Astrocyte (in vitro differentiated cells and primary cell): ENCODE data around the gene C1orf146.
"Not testable (repeated sequence)": the region's sequence is repeated elsewhere in the genome, so short reads cannot be mapped to it uniquely, and the experiment has no call there.

ENCODE experiments used
- CTCF ChIP-seq: IDR thresholded peaks from 2 replicates; pipeline ENCODE4 v1.5.1; 2011; ENCODE audit warnings: low read depth, mild to moderate bottlenecking, inconsistent platforms, low read length, moderate library complexity; ENCODE audit not compliant: insufficient read depth
- EZH2 ChIP-seq: IDR thresholded peaks from 2 replicates; pipeline ENCODE4 v1.6.1; 2012; ENCODE audit warnings: mild to moderate bottlenecking, low read length, inconsistent platforms; ENCODE audit not compliant: insufficient read depth

- TF ChIP-seq CTCF, EZH2: not testable (repeated sequence)
Measured at GRCh38 chr1:92281411-92281810, 63.7 kb downstream of the C1orf146 start.
